Measurements from ENCODE around the gene MTG2. TPM values are rescaled to one million over a fixed set of nuclear protein-coding genes. Genes with fewer than 3 reads are reported as not detected.

The MTG2 gene
- total RNA-seq, 1 donor from 2014 or later, result 29.4 TPM

DNA sequence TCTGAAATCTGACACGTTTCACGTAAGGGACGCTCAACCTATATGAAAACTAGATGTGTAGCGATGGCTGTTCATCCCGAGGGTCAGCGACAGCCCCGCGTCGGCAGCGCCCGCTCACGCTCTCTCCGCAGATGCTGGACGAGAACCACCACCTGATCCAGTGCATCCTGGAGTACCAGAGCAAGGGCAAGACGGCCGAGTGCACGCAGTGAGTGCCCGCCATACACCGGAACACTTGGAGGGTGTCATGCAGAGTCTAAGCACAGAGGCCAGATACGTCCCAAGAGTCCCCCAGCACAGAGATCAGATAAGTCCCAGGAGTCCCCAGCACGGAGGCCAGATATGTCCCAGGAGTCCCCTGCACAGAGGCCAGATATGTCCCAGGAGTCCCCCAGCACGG, 24.3 kb upstream of the MTG2 start:
- Mint-ChIP-seq H3K9me3 (peaks cover 5% of the 10 kb centered on the region), H3K4me3 (no peak overlapping the region), H3K27me3 (ENCODE audit: low read depth) (no peaks in the 10 kb centered on the region), H3K27ac (no peak overlapping the region), H3K4me1 (peaks cover 9% of the 10 kb centered on the region), H3K36me3 (peaks cover 15% of the 10 kb centered on the region)
- no peak for TF ChIP-seq CTCF (IDR thresholded peaks at IDR 0.05; ENCODE audit: unreplicated experiment)
- DNase-seq (ENCODE audit: low spot score in 2 of 2, unreplicated experiment in 2 of 2), result no peak

DNA sequence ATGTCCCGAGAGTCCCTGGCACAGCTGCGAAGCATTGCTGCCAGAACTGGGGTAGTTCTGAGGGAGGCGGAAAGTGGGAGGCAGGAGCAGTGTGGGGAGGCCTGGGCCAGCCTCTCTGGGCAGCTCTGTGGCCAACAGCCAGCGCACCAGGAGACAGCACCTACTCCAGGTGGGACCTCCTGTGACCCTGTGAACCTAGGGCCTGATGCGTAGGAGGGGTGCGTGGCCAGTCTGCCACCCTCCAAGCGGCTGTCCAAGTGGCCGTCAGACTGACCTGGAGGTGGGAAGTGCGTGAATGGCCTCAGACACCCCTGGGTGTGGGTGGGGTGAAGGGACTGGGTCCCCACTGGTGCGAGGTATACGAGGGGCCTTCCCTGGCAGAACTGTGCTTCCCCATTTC, 23.8 kb upstream of the MTG2 start:
- no peak for TF ChIP-seq CTCF (IDR thresholded peaks at IDR 0.05; ENCODE audit: unreplicated experiment)
- Mint-ChIP-seq H3K27ac (no peak overlapping the region), H3K4me3 (no peak overlapping the region), H3K27me3 (ENCODE audit: low read depth) (no peaks in the 10 kb centered on the region), H3K9me3 (no peaks in the 10 kb centered on the region), H3K36me3 (peaks cover 10% of the 10 kb centered on the region), H3K4me1 (peaks cover 9% of the 10 kb centered on the region)
- no peak for DNase-seq (ENCODE audit: low spot score in 2 of 2, unreplicated experiment in 2 of 2)

DNA sequence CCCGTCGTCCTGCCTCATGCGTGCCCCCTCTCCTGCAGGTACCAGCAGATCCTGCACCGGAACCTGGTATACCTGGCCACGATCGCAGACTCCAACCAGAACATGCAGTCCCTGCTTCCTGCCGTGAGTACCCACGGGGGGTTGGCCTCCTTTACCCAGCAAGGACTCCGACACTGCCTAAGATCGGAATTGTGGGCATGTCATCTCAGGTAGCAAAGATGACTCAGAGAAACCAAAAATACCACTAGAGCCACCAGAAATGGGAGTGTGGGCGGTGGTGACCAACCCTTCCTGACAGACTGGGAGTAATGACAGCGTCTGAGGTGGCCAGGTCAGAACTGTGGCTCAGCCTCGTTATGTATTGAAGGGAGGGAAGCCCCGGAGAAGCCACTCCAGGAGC, 23.0 kb upstream of the MTG2 start:
- Mint-ChIP-seq H3K27ac (peak overlapping the region; percentile 6), H3K4me3 (no peak overlapping the region), H3K27me3 (ENCODE audit: low read depth) (no peaks in the 10 kb centered on the region), H3K9me3 (no peaks in the 10 kb centered on the region), H3K4me1 (peaks cover 9% of the 10 kb centered on the region), H3K36me3 (peaks cover 6% of the 10 kb centered on the region)
- no peak for TF ChIP-seq CTCF (IDR thresholded peaks at IDR 0.05; ENCODE audit: unreplicated experiment)
- DNase-seq (ENCODE audit: low spot score in 2 of 2, unreplicated experiment in 2 of 2), result no peak

DNA sequence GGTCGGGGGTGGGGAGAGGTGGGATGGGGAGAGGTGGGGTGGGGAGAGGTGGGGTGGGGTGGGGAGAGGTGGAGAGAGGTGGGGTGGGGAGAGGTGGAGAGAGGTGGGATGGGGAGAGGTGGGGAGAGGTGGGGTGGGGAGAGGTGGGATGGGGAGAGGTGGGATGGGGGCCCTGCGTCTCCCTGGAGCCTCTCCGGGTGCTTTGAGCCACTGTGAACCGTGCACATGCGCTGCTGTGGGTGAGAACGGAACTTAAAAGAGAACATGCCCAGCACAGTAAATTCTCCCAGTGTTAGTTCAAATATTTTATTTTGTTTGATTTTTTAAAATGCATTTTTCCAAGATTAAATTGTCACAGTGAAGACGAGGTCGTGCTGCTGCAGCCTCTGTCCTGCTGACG, 22.6 kb upstream of the MTG2 start:
- Mint-ChIP-seq H3K9me3 (no peaks in the 10 kb centered on the region), H3K36me3 (peaks cover 6% of the 10 kb centered on the region), H3K27me3 (ENCODE audit: low read depth) (no peaks in the 10 kb centered on the region), H3K4me1 (peaks cover 9% of the 10 kb centered on the region), H3K27ac (no peak overlapping the region), H3K4me3 (no peak overlapping the region)
- no peak for TF ChIP-seq CTCF (IDR thresholded peaks at IDR 0.05; ENCODE audit: unreplicated experiment)
- DNase-seq (ENCODE audit: low spot score in 2 of 2, unreplicated experiment in 2 of 2), result no peak

- Mint-ChIP-seq H3K4me3 (no peak overlapping the region), H3K27ac (no peak overlapping the region)
- no peak for TF ChIP-seq CTCF (IDR thresholded peaks at IDR 0.05; ENCODE audit: unreplicated experiment)
These were observed 22.0 kb upstream of the MTG2 start for GRCh38 chr20:62160876-62161275.

DNA sequence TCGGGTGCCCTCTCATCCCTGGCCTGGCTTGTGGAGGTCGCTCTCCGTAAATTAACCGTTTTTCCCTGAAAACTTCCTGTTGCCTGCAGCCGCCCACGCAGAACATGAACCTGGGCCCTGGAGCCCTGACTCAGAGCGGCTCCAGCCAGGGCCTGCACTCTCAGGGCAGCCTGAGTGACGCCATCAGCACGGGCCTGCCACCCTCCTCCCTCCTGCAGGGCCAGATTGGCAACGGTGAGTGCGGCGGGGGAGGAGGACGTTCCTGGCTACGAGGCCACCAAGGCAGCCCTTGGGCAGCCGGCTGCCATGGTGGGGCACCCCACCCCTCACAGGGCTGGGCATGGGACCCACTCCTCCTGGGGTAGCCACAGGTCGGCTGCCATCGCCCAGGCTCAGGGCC, 21.5 kb upstream of the MTG2 start:
- no peak for TF ChIP-seq CTCF (IDR thresholded peaks at IDR 0.05; ENCODE audit: unreplicated experiment)
- peaks cover 9% of the 10 kb centered on the region for H3K36me3 Mint-ChIP-seq
- no peaks in the 10 kb centered on the region for H3K9me3 Mint-ChIP-seq
- peaks cover under 1% of the 10 kb centered on the region for H3K4me1 Mint-ChIP-seq
- no peak overlapping the region for H3K27ac Mint-ChIP-seq
- no peak overlapping the region for H3K4me3 Mint-ChIP-seq
- DNase-seq (ENCODE audit: low spot score in 2 of 2, unreplicated experiment in 2 of 2), result no peak
- no peaks in the 10 kb centered on the region for H3K27me3 Mint-ChIP-seq (ENCODE audit: low read depth)

More at GRCh38 chr20:62160876-62161275, 22.0 kb upstream of the MTG2 start:
- Mint-ChIP-seq H3K27me3 (ENCODE audit: low read depth) (no peaks in the 10 kb centered on the region), H3K4me1 (peaks cover 5% of the 10 kb centered on the region), H3K9me3 (no peaks in the 10 kb centered on the region), H3K36me3 (peaks cover 8% of the 10 kb centered on the region)
- DNase-seq (ENCODE audit: low spot score in 2 of 2, unreplicated experiment in 2 of 2), result no peak
